ENCODE data around the gene ASCL2.

Gene ASCL2

GRCh38 chr11:2271327-2272227 lies 1.2 kb upstream of the ASCL2 start:
- DNase-seq = no peak

GRCh38 chr11:2271077-2271326 lies 614 bp upstream of the ASCL2 start:
- peak; percentile 67 for DNase-seq

GRCh38 chr11:2269601-2270321 lies 627 bp downstream of the ASCL2 start:
- DNase-seq = peak; percentile 48

- DNase-seq = peak; percentile 47
Measured at GRCh38 chr11:2268729-2269600, 1.4 kb downstream of the ASCL2 start.

GRCh38 chr11:2267851-2268728 lies 2.3 kb downstream of the ASCL2 start:
- DNase-seq = no peak

GRCh38 chr11:2267306-2267850 lies 3.0 kb downstream of the ASCL2 start:
- DNase-seq = no peak

- DNase-seq = no peak
Measured at GRCh38 chr11:2266586-2267305, 3.6 kb downstream of the ASCL2 start.

GRCh38 chr11:2265854-2266585 lies 4.4 kb downstream of the ASCL2 start:
- no peak for DNase-seq

GRCh38 chr11:2265396-2265795 lies 5.0 kb downstream of the ASCL2 start:
- peak; percentile 25 for DNase-seq

GRCh38 chr11:2264366-2265053 lies 5.9 kb downstream of the ASCL2 start:
- DNase-seq = no peak

- no peak for DNase-seq
Measured at GRCh38 chr11:2263724-2264360, 6.5 kb downstream of the ASCL2 start.

- DNase-seq = no peak
Measured at GRCh38 chr11:2263071-2263565, 7.3 kb downstream of the ASCL2 start.

GRCh38 chr11:2262301-2263070 lies 7.9 kb downstream of the ASCL2 start:
- DNase-seq = no peak

- no peak for DNase-seq
Measured at GRCh38 chr11:2261436-2262230, 8.8 kb downstream of the ASCL2 start.

GRCh38 chr11:2260491-2261364 lies 9.7 kb downstream of the ASCL2 start:
- no peak for DNase-seq

- DNase-seq = no peak
Measured at GRCh38 chr11:2259897-2260451, 10.4 kb downstream of the ASCL2 start.

All from CD4-positive, alpha-beta T cell treated with Interleukin-21 for 1 hour (primary cell).